ENCODE results near the gene CSPG5.

CSPG5 gene

DNA sequence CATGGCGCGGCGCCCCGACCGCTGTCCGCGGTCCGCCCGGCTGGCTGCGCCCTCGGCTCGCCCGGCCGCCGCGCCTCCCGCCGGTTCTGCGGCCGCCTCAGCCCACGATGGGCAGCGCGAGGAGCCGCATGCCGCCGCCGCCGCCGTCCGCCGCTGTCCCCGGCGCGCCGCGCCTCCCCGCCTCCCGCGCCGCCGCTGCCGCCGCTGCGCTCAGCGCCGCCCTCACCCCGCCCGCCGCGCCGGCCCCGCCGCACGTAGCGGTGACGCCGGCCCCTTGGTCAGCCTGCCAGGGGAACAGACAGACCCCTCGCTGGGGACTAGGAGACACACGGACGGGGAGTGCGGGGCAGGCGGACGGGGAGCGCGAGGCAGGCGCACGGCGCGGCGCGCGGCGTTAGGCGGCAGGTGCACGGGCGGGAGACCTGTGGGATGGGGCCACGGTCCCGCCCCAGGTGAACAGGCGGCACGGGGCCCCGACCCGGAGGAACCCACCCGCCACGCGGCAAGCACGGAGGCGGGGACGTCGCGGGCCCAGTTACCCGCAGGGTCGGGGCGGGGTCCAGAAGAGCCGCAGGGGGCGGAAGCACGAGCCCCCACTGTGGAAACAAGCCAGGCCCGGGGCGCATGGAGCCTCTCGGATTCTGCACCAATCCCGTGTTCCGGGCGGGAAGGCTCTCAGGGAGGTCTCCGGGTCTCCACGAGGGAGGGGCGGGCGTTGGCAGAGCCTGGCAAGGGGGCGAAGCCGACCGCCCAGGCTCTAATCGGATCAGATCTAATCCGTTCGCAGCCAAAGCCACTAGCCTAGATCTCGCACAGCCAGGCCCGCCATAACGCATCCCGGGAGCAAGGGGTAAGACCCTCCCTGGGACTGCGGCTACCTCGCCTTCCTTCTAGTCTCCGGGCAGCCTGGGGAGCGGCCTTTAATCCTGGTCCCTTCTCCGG lies at the start of gene CSPG5:
CSPG5 (minus strand) TSS at position 175 of the 942 bp plus-strand sequence; CDS start at position 3, 172 bp downstream.
- no peak for TF ChIP-seq ZNF274 (IDR thresholded peaks at IDR 0.05; ENCODE audit: low read depth, low read length)
- peak within 1 kb of the TSS; percentile 65; the same call in 1 of the 2 replicates for H3K4me3 ChIP-seq (ENCODE audit: low read length)

- no peak for TF ChIP-seq ZNF274 (IDR thresholded peaks at IDR 0.05; ENCODE audit: low read depth, low read length)
- H3K4me3 ChIP-seq (ENCODE audit: low read length) = no peak overlapping the region
Measured at GRCh38 chr3:47628426-47628825, 49.8 kb upstream of the CSPG5 start.

DNA sequence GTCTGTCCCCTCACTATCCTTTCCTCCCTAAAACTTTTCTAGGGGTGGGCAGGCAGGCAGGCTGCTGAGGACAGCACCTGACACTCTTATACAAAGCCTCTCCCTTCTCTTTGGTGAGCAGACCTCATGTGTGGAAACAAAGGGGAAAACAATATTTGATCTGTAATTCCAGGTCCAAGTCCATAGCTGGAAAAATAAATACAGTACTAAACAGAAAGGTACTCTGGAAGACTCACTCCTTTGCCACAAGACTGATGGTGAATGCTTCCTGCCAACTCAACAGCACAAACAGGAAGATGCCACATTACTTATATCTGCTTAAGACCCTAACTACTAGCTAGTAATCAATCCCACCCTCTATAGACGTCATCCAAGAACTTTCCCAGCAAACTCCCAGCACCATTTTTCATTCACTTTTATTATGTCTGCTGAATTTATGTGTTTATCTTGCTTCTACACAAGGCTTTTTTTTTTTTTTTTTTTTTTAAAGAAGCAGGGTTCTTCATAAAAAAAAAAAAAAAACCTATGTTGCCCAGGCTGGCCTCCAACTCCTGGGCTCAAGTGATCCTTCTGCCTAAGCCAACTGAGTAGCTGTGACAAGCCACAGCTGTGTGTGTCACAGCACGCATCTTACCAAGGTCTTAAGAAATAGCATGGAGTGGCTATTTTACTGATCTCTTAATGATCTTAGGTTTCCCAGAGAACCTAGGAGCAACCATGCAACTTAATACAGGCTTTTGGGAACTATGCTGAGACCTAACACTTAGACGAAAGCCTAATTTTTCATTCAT lies 44.2 kb upstream of the CSPG5 start:
- TF ChIP-seq ZNF274 (IDR thresholded peaks at IDR 0.05; ENCODE audit: low read depth, low read length) = no peak
- H3K4me3 ChIP-seq (ENCODE audit: low read length) = no peak overlapping the region

- H3K4me3 ChIP-seq (ENCODE audit: low read length) = no peak overlapping the region
- no peak for TF ChIP-seq ZNF274 (IDR thresholded peaks at IDR 0.05; ENCODE audit: low read depth, low read length)
Measured at GRCh38 chr3:47617086-47618010, 38.7 kb upstream of the CSPG5 start.

- no peak for TF ChIP-seq ZNF274 (IDR thresholded peaks at IDR 0.05; ENCODE audit: low read depth, low read length)
- H3K4me3 ChIP-seq (ENCODE audit: low read length) = no peak overlapping the region
Measured at GRCh38 chr3:47614788-47615187, 36.1 kb upstream of the CSPG5 start.

GRCh38 chr3:47613722-47614121 lies 35.1 kb upstream of the CSPG5 start:
- TF ChIP-seq ZNF274 (IDR thresholded peaks at IDR 0.05; ENCODE audit: low read depth, low read length) = no peak
- H3K4me3 ChIP-seq (ENCODE audit: low read length) = no peak overlapping the region

DNA sequence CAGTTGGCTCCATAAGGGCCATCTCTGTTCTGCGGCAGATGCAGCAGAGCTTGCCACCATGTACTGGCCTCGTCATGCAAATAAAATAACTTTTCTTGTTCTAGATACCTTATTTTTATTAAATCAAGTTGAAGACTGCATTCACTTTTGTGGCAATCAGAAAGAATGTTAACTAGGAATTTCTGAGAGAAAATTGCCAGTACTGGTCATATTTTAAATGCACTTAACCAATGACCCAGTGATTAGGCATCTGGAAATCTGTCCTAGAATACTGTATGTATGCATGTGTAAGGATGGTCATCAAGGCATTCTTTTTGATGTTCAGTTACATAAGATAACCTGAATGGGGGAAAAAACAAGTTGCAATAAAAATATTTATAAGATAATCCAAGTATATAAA lies 34.2 kb upstream of the CSPG5 start:
- H3K4me3 ChIP-seq (ENCODE audit: low read length) = no peak overlapping the region
- TF ChIP-seq ZNF274 (IDR thresholded peaks at IDR 0.05; ENCODE audit: low read depth, low read length) = no peak

GRCh38 chr3:47612178-47612577 lies 33.5 kb upstream of the CSPG5 start:
- no peak overlapping the region for H3K4me3 ChIP-seq (ENCODE audit: low read length)
- no peak for TF ChIP-seq ZNF274 (IDR thresholded peaks at IDR 0.05; ENCODE audit: low read depth, low read length)

DNA sequence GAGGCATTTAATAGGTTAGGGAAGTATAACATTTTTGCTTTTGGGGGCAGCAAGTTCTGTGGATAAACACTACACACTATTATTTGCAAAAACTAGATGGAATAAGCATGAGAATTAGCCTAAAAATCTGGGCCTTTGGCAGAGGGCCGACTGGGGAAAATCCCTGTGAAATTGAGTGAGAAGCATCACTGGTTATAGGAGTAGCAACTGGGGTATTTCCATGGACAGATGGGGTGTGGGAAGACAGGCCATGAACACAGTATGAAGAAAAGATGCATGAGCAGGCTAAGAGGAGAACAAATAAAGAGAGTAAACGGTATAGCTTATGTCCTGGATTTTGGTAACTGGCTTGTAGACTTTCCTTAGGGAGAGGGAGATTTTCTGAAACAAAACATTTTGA lies 32.9 kb upstream of the CSPG5 start:
- no peak overlapping the region for H3K4me3 ChIP-seq (ENCODE audit: low read length)
- no peak for TF ChIP-seq ZNF274 (IDR thresholded peaks at IDR 0.05; ENCODE audit: low read depth, low read length)

DNA sequence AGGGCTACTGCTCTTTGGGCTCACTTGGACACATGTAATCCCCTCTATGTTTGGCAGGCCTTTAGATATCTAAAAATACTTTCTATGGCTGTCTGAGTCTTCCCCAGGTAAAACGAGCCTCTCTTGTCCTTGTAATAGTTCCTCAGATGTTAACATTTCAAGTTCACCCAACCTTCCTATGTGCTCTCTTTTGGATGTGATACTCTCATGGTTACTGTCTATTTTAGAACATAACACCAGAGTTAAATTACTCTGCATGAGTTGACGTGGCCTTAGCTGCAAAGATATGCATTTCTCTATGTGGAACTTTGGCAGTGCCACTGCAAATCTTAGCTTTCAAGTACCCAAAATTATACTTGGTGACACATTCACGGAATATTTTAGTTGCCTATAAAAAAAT lies 31.9 kb upstream of the CSPG5 start:
- TF ChIP-seq ZNF274 (IDR thresholded peaks at IDR 0.05; ENCODE audit: low read depth, low read length) = no peak
- H3K4me3 ChIP-seq (ENCODE audit: low read length) = no peak overlapping the region

GRCh38 chr3:47607335-47607734 lies 28.7 kb upstream of the CSPG5 start:
- TF ChIP-seq ZNF274 (IDR thresholded peaks at IDR 0.05; ENCODE audit: low read depth, low read length) = no peak
- no peak overlapping the region for H3K4me3 ChIP-seq (ENCODE audit: low read length)

DNA sequence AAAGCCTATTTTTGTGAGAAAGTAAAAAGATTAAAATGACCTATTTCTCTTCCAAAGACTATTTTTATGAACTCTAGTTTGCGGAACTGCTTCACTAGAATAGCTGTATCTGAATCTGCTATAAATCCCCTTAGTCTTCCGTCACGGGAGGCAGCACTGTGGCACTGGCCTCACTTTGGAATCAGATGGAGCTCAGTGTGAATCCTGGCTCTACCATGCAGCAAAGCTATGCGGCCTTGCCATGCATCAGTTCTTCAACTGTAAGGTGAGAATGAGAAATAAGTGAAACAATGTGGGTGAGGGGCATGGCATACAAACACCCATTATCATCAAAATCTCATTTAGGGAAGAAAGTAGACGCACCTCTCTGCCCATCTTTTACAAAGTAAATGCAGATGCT lies 27.5 kb upstream of the CSPG5 start:
- no peak for TF ChIP-seq ZNF274 (IDR thresholded peaks at IDR 0.05; ENCODE audit: low read depth, low read length)
- H3K4me3 ChIP-seq (ENCODE audit: low read length) = no peak overlapping the region

GRCh38 chr3:47605652-47606051 lies 27.0 kb upstream of the CSPG5 start:
- no peak for TF ChIP-seq ZNF274 (IDR thresholded peaks at IDR 0.05; ENCODE audit: low read depth, low read length)
- H3K4me3 ChIP-seq (ENCODE audit: low read length) = no peak overlapping the region

- no peak for TF ChIP-seq ZNF274 (IDR thresholded peaks at IDR 0.05; ENCODE audit: low read depth, low read length)
- H3K4me3 ChIP-seq (ENCODE audit: low read length) = no peak overlapping the region
Measured at GRCh38 chr3:47604145-47604544, 25.5 kb upstream of the CSPG5 start.

Data from GM08714 (cell line).